ENCODE measurements around the gene KCNMA1.

Gene KCNMA1

GRCh38 chr10:77068969-77069368, 568.6 kb downstream of the KCNMA1 start:
- Histone ChIP-seq H3K27me3 (ENCODE audit: control insufficient read depth, insufficient read depth, low read length) (no peaks in the 10 kb centered on the region), H3K36me3 (ENCODE audit: control insufficient read depth, low read depth, low read length) (no peaks in the 10 kb centered on the region), H3K4me3 (ENCODE audit: low read length) (no peak overlapping the region), H3K9me3 (ENCODE audit: control insufficient read depth, low read depth, low read length) (no peaks in the 10 kb centered on the region), H3K27ac (ENCODE audit: low read length) (no peak overlapping the region), H3K4me1 (ENCODE audit: control insufficient read depth, low read depth, low read length) (no peaks in the 10 kb centered on the region), H3K9ac (ENCODE audit: low read length) (no peak overlapping the region)

GRCh38 chr10:77068272-77068671, 569.3 kb downstream of the KCNMA1 start:
- H3K9ac ChIP-seq (ENCODE audit: low read length) = no peak overlapping the region
- H3K27ac ChIP-seq (ENCODE audit: low read length) = no peak overlapping the region
- H3K27me3 ChIP-seq (ENCODE audit: control insufficient read depth, insufficient read depth, low read length) = no peaks in the 10 kb centered on the region
- H3K36me3 ChIP-seq (ENCODE audit: control insufficient read depth, low read depth, low read length) = no peaks in the 10 kb centered on the region
- H3K9me3 ChIP-seq (ENCODE audit: control insufficient read depth, low read depth, low read length) = no peaks in the 10 kb centered on the region
- no peaks in the 10 kb centered on the region for H3K4me1 ChIP-seq (ENCODE audit: control insufficient read depth, low read depth, low read length)
- H3K4me3 ChIP-seq (ENCODE audit: low read length) = no peak overlapping the region

- Histone ChIP-seq H3K9ac (ENCODE audit: low read length) (no peak overlapping the region), H3K4me1 (ENCODE audit: control insufficient read depth, low read depth, low read length) (no peaks in the 10 kb centered on the region), H3K9me3 (ENCODE audit: control insufficient read depth, low read depth, low read length) (no peaks in the 10 kb centered on the region), H3K36me3 (ENCODE audit: control insufficient read depth, low read depth, low read length) (no peaks in the 10 kb centered on the region), H3K27me3 (ENCODE audit: control insufficient read depth, insufficient read depth, low read length) (no peaks in the 10 kb centered on the region), H3K27ac (ENCODE audit: low read length) (no peak overlapping the region), H3K4me3 (ENCODE audit: low read length) (no peak overlapping the region)
Observed at GRCh38 chr10:77062381-77062780, 575.2 kb downstream of the KCNMA1 start.

GRCh38 chr10:77060913-77061312, 576.7 kb downstream of the KCNMA1 start:
- Histone ChIP-seq H3K4me1 (ENCODE audit: control insufficient read depth, low read depth, low read length) (no peaks in the 10 kb centered on the region), H3K9me3 (ENCODE audit: control insufficient read depth, low read depth, low read length) (no peaks in the 10 kb centered on the region), H3K27ac (ENCODE audit: low read length) (no peak overlapping the region), H3K27me3 (ENCODE audit: control insufficient read depth, insufficient read depth, low read length) (no peaks in the 10 kb centered on the region), H3K4me3 (ENCODE audit: low read length) (no peak overlapping the region), H3K36me3 (ENCODE audit: control insufficient read depth, low read depth, low read length) (no peaks in the 10 kb centered on the region), H3K9ac (ENCODE audit: low read length) (no peak overlapping the region)

GRCh38 chr10:77056650-77057049, 581.0 kb downstream of the KCNMA1 start:
- H3K4me1 ChIP-seq (ENCODE audit: control insufficient read depth, low read depth, low read length) = no peaks in the 10 kb centered on the region
- H3K4me3 ChIP-seq (ENCODE audit: low read length) = no peak overlapping the region
- H3K9ac ChIP-seq (ENCODE audit: low read length) = no peak overlapping the region
- no peak overlapping the region for H3K27ac ChIP-seq (ENCODE audit: low read length)
- no peaks in the 10 kb centered on the region for H3K9me3 ChIP-seq (ENCODE audit: control insufficient read depth, low read depth, low read length)
- no peaks in the 10 kb centered on the region for H3K27me3 ChIP-seq (ENCODE audit: control insufficient read depth, insufficient read depth, low read length)
- H3K36me3 ChIP-seq (ENCODE audit: control insufficient read depth, low read depth, low read length) = no peaks in the 10 kb centered on the region

DNA sequence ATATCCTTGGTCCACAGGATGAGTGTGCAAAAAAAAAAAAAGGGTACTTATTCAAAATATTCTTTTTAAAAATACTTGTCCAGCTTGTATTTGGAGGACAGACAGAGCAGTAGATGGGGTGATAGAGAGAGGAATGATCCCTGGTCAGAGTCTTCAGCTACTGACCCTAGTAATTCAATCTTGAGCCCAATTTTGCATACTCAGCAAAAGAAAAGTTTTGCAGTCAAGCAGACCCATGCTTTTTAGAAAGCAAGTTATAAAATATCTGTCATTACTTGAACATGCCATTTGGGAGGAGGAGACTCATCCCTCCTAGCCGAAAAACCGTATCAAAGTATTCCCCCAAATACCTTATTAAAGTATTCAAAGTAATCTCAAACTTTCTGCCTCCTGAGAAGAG, 585.0 kb downstream of the KCNMA1 start:
- Histone ChIP-seq H3K27ac (ENCODE audit: low read length) (no peak overlapping the region), H3K27me3 (ENCODE audit: control insufficient read depth, insufficient read depth, low read length) (no peaks in the 10 kb centered on the region), H3K4me3 (ENCODE audit: low read length) (no peak overlapping the region), H3K4me1 (ENCODE audit: control insufficient read depth, low read depth, low read length) (no peaks in the 10 kb centered on the region), H3K9me3 (ENCODE audit: control insufficient read depth, low read depth, low read length) (no peaks in the 10 kb centered on the region), H3K36me3 (ENCODE audit: control insufficient read depth, low read depth, low read length) (no peaks in the 10 kb centered on the region), H3K9ac (ENCODE audit: low read length) (no peak overlapping the region)

GRCh38 chr10:77051837-77052236, 585.8 kb downstream of the KCNMA1 start:
- Histone ChIP-seq H3K27ac (ENCODE audit: low read length) (no peak overlapping the region), H3K9me3 (ENCODE audit: control insufficient read depth, low read depth, low read length) (no peaks in the 10 kb centered on the region), H3K27me3 (ENCODE audit: control insufficient read depth, insufficient read depth, low read length) (no peaks in the 10 kb centered on the region), H3K4me3 (ENCODE audit: low read length) (no peak overlapping the region), H3K36me3 (ENCODE audit: control insufficient read depth, low read depth, low read length) (no peaks in the 10 kb centered on the region), H3K4me1 (ENCODE audit: control insufficient read depth, low read depth, low read length) (no peaks in the 10 kb centered on the region), H3K9ac (ENCODE audit: low read length) (no peak overlapping the region)

DNA sequence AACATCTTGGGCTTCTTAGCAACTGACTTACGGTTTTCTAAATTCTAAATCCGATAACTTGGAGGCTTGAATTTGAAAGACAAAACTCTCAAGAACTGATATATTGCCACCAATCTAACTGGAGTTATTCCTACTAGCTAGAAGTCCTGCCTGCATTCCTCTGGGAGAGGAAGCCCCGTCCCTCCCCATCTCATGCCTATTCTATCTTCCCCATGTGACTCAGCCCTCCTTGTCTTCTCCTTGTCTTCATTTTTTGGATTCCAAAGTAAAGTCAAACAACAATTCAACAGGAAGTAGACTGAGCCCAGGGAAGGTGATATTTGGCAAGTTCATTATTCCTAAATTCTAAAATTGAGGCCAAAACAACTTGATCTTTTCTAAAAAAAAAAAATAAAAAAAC, 587.7 kb downstream of the KCNMA1 start:
- Histone ChIP-seq H3K27ac (ENCODE audit: low read length) (no peak overlapping the region), H3K4me3 (ENCODE audit: low read length) (no peak overlapping the region), H3K27me3 (ENCODE audit: control insufficient read depth, insufficient read depth, low read length) (no peaks in the 10 kb centered on the region), H3K36me3 (ENCODE audit: control insufficient read depth, low read depth, low read length) (no peaks in the 10 kb centered on the region), H3K9me3 (ENCODE audit: control insufficient read depth, low read depth, low read length) (no peaks in the 10 kb centered on the region), H3K4me1 (ENCODE audit: control insufficient read depth, low read depth, low read length) (no peaks in the 10 kb centered on the region), H3K9ac (ENCODE audit: low read length) (no peak overlapping the region)

- Histone ChIP-seq H3K27me3 (ENCODE audit: control insufficient read depth, insufficient read depth, low read length) (no peaks in the 10 kb centered on the region), H3K27ac (ENCODE audit: low read length) (no peak overlapping the region), H3K36me3 (ENCODE audit: control insufficient read depth, low read depth, low read length) (no peaks in the 10 kb centered on the region), H3K9me3 (ENCODE audit: control insufficient read depth, low read depth, low read length) (no peaks in the 10 kb centered on the region), H3K9ac (ENCODE audit: low read length) (no peak overlapping the region), H3K4me1 (ENCODE audit: control insufficient read depth, low read depth, low read length) (no peaks in the 10 kb centered on the region), H3K4me3 (ENCODE audit: low read length) (no peak overlapping the region)
Observed at GRCh38 chr10:77049146-77049545, 588.5 kb downstream of the KCNMA1 start.

GRCh38 chr10:77045085-77045484, 592.5 kb downstream of the KCNMA1 start:
- Histone ChIP-seq H3K4me3 (ENCODE audit: low read length) (no peak overlapping the region), H3K36me3 (ENCODE audit: control insufficient read depth, low read depth, low read length) (no peaks in the 10 kb centered on the region), H3K27ac (ENCODE audit: low read length) (no peak overlapping the region), H3K27me3 (ENCODE audit: control insufficient read depth, insufficient read depth, low read length) (no peaks in the 10 kb centered on the region), H3K9ac (ENCODE audit: low read length) (no peak overlapping the region), H3K4me1 (ENCODE audit: control insufficient read depth, low read depth, low read length) (peaks cover 2% of the 10 kb centered on the region), H3K9me3 (ENCODE audit: control insufficient read depth, low read depth, low read length) (no peaks in the 10 kb centered on the region)

DNA sequence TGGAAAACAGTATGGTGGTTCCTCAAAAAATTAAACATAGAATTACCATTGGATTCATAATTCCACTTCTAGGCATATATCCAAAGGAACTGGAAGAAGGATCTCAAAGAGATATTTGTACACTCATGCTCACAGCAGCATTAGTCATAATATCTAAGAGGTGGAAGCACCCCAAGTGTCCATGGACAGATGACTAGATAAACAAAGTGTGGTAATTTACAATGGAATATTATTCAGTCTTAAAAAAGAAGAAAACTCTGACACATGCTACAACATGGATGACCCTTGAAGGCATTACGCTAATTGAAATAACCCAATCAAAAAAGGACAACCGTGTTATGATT, 594.2 kb downstream of the KCNMA1 start:
- Histone ChIP-seq H3K4me1 (ENCODE audit: control insufficient read depth, low read depth, low read length) (peaks cover 2% of the 10 kb centered on the region), H3K27me3 (ENCODE audit: control insufficient read depth, insufficient read depth, low read length) (no peaks in the 10 kb centered on the region), H3K4me3 (ENCODE audit: low read length) (no peak overlapping the region), H3K9ac (ENCODE audit: low read length) (no peak overlapping the region), H3K27ac (ENCODE audit: low read length) (no peak overlapping the region), H3K9me3 (ENCODE audit: control insufficient read depth, low read depth, low read length) (no peaks in the 10 kb centered on the region), H3K36me3 (ENCODE audit: control insufficient read depth, low read depth, low read length) (no peaks in the 10 kb centered on the region)

- Histone ChIP-seq H3K27me3 (ENCODE audit: control insufficient read depth, insufficient read depth, low read length) (no peaks in the 10 kb centered on the region), H3K36me3 (ENCODE audit: control insufficient read depth, low read depth, low read length) (no peaks in the 10 kb centered on the region), H3K4me3 (ENCODE audit: low read length) (no peak overlapping the region), H3K9me3 (ENCODE audit: control insufficient read depth, low read depth, low read length) (no peaks in the 10 kb centered on the region), H3K9ac (ENCODE audit: low read length) (no peak overlapping the region), H3K4me1 (ENCODE audit: control insufficient read depth, low read depth, low read length) (peaks cover 7% of the 10 kb centered on the region), H3K27ac (ENCODE audit: low read length) (no peak overlapping the region)
Observed at GRCh38 chr10:77042706-77043419, 594.7 kb downstream of the KCNMA1 start.

All from iPS-18a (cell line).